Trophoblast cell (in vitro differentiated cells and primary cell): Measurements from ENCODE around the gene ADAM15.

ENCODE experiments used
- DNase-seq, 2 donors: peaks; one replicate each; pipeline ENCODE4 v3.0.0-alpha.2; 2016
- H2AFZ ChIP-seq: 2 replicates; pipeline ENCODE4 v1.6.1; 2013; ENCODE audit warnings: low read length, moderate library complexity, mild to moderate bottlenecking; ENCODE audit not compliant: insufficient read depth, poor library complexity
- H2AK5ac ChIP-seq: 2 replicates; pipeline ENCODE4 v1.6.1; 2013; ENCODE audit warnings: mild to moderate bottlenecking, low read length
- H2BK120ac ChIP-seq: 2 replicates; pipeline ENCODE4 v1.6.1; 2013; ENCODE audit warnings: low read length, mild to moderate bottlenecking, moderate library complexity; ENCODE audit not compliant: insufficient read depth, poor library complexity
- H2BK12ac ChIP-seq: 2 replicates; pipeline ENCODE4 v1.6.1; 2013; ENCODE audit warnings: mild to moderate bottlenecking, low read length, moderate library complexity
- H2BK5ac ChIP-seq: 2 replicates; pipeline ENCODE4 v1.6.1; 2013; ENCODE audit warnings: low read length, low read depth, moderate library complexity, mild to moderate bottlenecking; ENCODE audit not compliant: poor library complexity
- H3K14ac ChIP-seq: 2 replicates; pipeline ENCODE4 v1.6.1; 2013; ENCODE audit warnings: mild to moderate bottlenecking, low read length
- H3K18ac ChIP-seq: 2 replicates; pipeline ENCODE4 v1.6.1; 2013; ENCODE audit warnings: mild to moderate bottlenecking, low read length
- H3K23ac ChIP-seq: 2 replicates; pipeline ENCODE4 v1.6.1; 2013; ENCODE audit warnings: low read length
- H3K27ac ChIP-seq: 2 replicates; pipeline ENCODE4 v1.5.1; 2013; ENCODE audit warnings: low read depth, mild to moderate bottlenecking, inconsistent platforms, low read length, moderate library complexity
- H3K27me3 ChIP-seq: 2 replicates; pipeline ENCODE4 v1.6.1; 2013; ENCODE audit warnings: inconsistent platforms, mild to moderate bottlenecking, low read length, moderate library complexity; ENCODE audit not compliant: insufficient read depth
- H3K36me3 ChIP-seq, 2 experiments: 1 replicate in 1 of 2; 2 replicates in 1 of 2; pipeline ENCODE4 v1.6.1; 2013; ENCODE audit warnings: low read length in 2 of 2, mild to moderate bottlenecking in 2 of 2, moderate library complexity in 1 of 2; ENCODE audit not compliant: insufficient read depth in 2 of 2, control insufficient read depth in 1 of 2
- H3K4ac ChIP-seq: 2 replicates; pipeline ENCODE4 v1.6.1; 2013; ENCODE audit warnings: low read depth, mild to moderate bottlenecking, low read length, moderate library complexity
- H3K4me1 ChIP-seq, 2 experiments: 1 replicate in 1 of 2; 2 replicates in 1 of 2; pipeline ENCODE4 v1.6.1; 2013; ENCODE audit warnings: low read length in 2 of 2, mild to moderate bottlenecking in 2 of 2, moderate library complexity in 1 of 2; ENCODE audit not compliant: insufficient read depth in 2 of 2, control insufficient read depth in 1 of 2
- H3K4me2 ChIP-seq: 2 replicates; pipeline ENCODE4 v1.6.1; 2013; ENCODE audit warnings: inconsistent platforms, mild to moderate bottlenecking, low read length, moderate library complexity
- H3K4me3 ChIP-seq: 2 replicates; pipeline ENCODE4 v1.5.1; 2013; ENCODE audit warnings: mild to moderate bottlenecking, low read depth, low read length, inconsistent platforms
- H3K79me1 ChIP-seq: one replicate; pipeline ENCODE4 v1.6.1; 2013; ENCODE audit warnings: low read length
- H3K79me2 ChIP-seq: 2 replicates; pipeline ENCODE4 v1.6.1; 2013; ENCODE audit warnings: low read length, mild to moderate bottlenecking; ENCODE audit not compliant: control insufficient read depth, insufficient read depth, poor library complexity
- H3K9ac ChIP-seq: 2 replicates; pipeline ENCODE4 v1.6.1; 2013; ENCODE audit warnings: mild to moderate bottlenecking, low read length
- H3K9me3 ChIP-seq: 2 replicates; pipeline ENCODE4 v1.6.1; 2013; ENCODE audit warnings: low read depth, mild to moderate bottlenecking, control low read depth, inconsistent platforms, low read length; ENCODE audit not compliant: insufficient read depth
- H4K12ac ChIP-seq: 2 replicates; pipeline ENCODE4 v1.6.1; 2013; ENCODE audit warnings: low read depth, mild to moderate bottlenecking, low read length, moderate library complexity
- H4K8ac ChIP-seq: 2 replicates; pipeline ENCODE4 v1.6.1; 2013; ENCODE audit warnings: low read depth, mild to moderate bottlenecking, low read length, moderate library complexity
- H4K91ac ChIP-seq: one replicate; pipeline ENCODE4 v1.6.1; 2013; ENCODE audit warnings: low read depth, mild to moderate bottlenecking, low read length, moderate library complexity
- WGBS: extraction: QIAGEN DNeasy Blood & Tissue Kit; methylation state at CpG from one replicate; pipeline ENCODE4 v1.1.7; 2013; ENCODE audit warnings: missing lambda C conversion rate; ENCODE audit not compliant: insufficient read length, insufficient coverage; ENCODE audit errors: extremely low coverage; 5-methylcytosine and 5-hydroxymethylcytosine counted together

The ADAM15 gene

GRCh38 chr1:155033524-155033923, 17.6 kb upstream of the ADAM15 start, which contains the start of the genes DCST1 and DCST2:
Gene DCST1, plus strand, starts transcription at chr1:155033824. Its CDS starts 213 bp downstream, at chr1:155034037.
Gene DCST2, minus strand, starts transcription at chr1:155033781. Its CDS starts 80 bp downstream, at chr1:155033701.
- WGBS, result no CpG with 5 or more reads among the region's 9 CpGs
- H3K14ac ChIP-seq, result no peak within 1 kb of the TSS

GRCh38 chr1:155034318-155035208, 16.6 kb upstream of the ADAM15 start:
- no peak overlapping the region for H3K4me3 ChIP-seq
- no peak overlapping the region for H2AFZ ChIP-seq
- H3K9ac ChIP-seq, result no peak overlapping the region
- no peaks in the 10 kb centered on the region for H3K79me1 ChIP-seq
- no peak overlapping the region for H3K14ac ChIP-seq
- no peaks in the 10 kb centered on the region for H3K9me3 ChIP-seq
- H2AK5ac ChIP-seq, result no peak overlapping the region
- H3K79me2 ChIP-seq, result no peaks in the 10 kb centered on the region
- H3K27ac ChIP-seq, result no peak overlapping the region
- H2BK5ac ChIP-seq, result no peak overlapping the region
- H4K91ac ChIP-seq, result no peak overlapping the region
- H2BK120ac ChIP-seq, result no peak overlapping the region
- no peaks in the 10 kb centered on the region for H3K27me3 ChIP-seq
- H4K8ac ChIP-seq, result no peak overlapping the region
- peaks cover 9% of the 10 kb centered on the region in 2 experiments for H3K4me1 ChIP-seq
- H2BK12ac ChIP-seq, result no peak overlapping the region
- no peak overlapping the region for H4K12ac ChIP-seq
- no peak overlapping the region for H3K4me2 ChIP-seq
- no CpG with 5 or more reads among the region's 20 CpGs for WGBS
- no peak for DNase-seq
- H3K18ac ChIP-seq, result no peak overlapping the region
- H3K36me3 ChIP-seq, result no peaks in the 10 kb centered on the region
- no peak overlapping the region for H3K4ac ChIP-seq
- no peak overlapping the region for H3K23ac ChIP-seq

More at GRCh38 chr1:155033524-155033923, 17.6 kb upstream of the ADAM15 start, which contains the start of the genes DCST1 and DCST2:
- DNase-seq, result no peak
- no peak within 1 kb of the TSS for H3K9ac ChIP-seq
- H4K12ac ChIP-seq, result no peak within 1 kb of the TSS
- no peaks in the 10 kb centered on the region for H3K9me3 ChIP-seq
- H3K79me2 ChIP-seq, result no peaks in the 10 kb centered on the region
- no peaks in the 10 kb centered on the region for H3K27me3 ChIP-seq
- peaks cover 6 to 9% of the 10 kb centered on the region in 2 experiments for H3K4me1 ChIP-seq
- no peak within 1 kb of the TSS for H2AK5ac ChIP-seq
- H3K79me1 ChIP-seq, result no peaks in the 10 kb centered on the region
- H2AFZ ChIP-seq, result no peak within 1 kb of the TSS
- no peak within 1 kb of the TSS for H3K4me2 ChIP-seq
- H3K4ac ChIP-seq, result no peak within 1 kb of the TSS
- no peak within 1 kb of the TSS for H2BK5ac ChIP-seq
- no peak within 1 kb of the TSS for H3K18ac ChIP-seq
- no peak within 1 kb of the TSS for H2BK12ac ChIP-seq
- H3K27ac ChIP-seq, result no peak within 1 kb of the TSS
- no peak within 1 kb of the TSS for H4K8ac ChIP-seq
- no peak within 1 kb of the TSS for H2BK120ac ChIP-seq
- H3K4me3 ChIP-seq, result no peak within 1 kb of the TSS
- H3K36me3 ChIP-seq, result no peaks in the 10 kb centered on the region
- H4K91ac ChIP-seq, result no peak within 1 kb of the TSS
- H3K23ac ChIP-seq, result no peak within 1 kb of the TSS

- H3K36me3 ChIP-seq, result no peaks in the 10 kb centered on the region
- no CpG with 5 or more reads among the region's 2 CpGs for WGBS
Observed at GRCh38 chr1:155035936-155036335, 15.2 kb upstream of the ADAM15 start.

GRCh38 chr1:155037043-155037442, 14.1 kb upstream of the ADAM15 start:
- H3K36me3 ChIP-seq, result no peaks in the 10 kb centered on the region
- no peak overlapping the region for H3K4ac ChIP-seq
- no CpG with 5 or more reads among the region's 3 CpGs for WGBS
- no peak overlapping the region for H3K14ac ChIP-seq
- no peak overlapping the region for H3K4me2 ChIP-seq
- H3K27me3 ChIP-seq, result no peaks in the 10 kb centered on the region
- DNase-seq, result no peak
- H3K9me3 ChIP-seq, result no peaks in the 10 kb centered on the region
- no peak overlapping the region for H2BK5ac ChIP-seq
- no peak overlapping the region for H2AFZ ChIP-seq
- H4K8ac ChIP-seq, result no peak overlapping the region
- H2BK12ac ChIP-seq, result no peak overlapping the region
- no peak overlapping the region for H3K23ac ChIP-seq
- no peaks in the 10 kb centered on the region for H3K79me1 ChIP-seq
- peaks cover 9% of the 10 kb centered on the region in 2 experiments for H3K4me1 ChIP-seq
- no peak overlapping the region for H2BK120ac ChIP-seq
- no peak overlapping the region for H4K91ac ChIP-seq
- H2AK5ac ChIP-seq, result no peak overlapping the region
- no peaks in the 10 kb centered on the region for H3K79me2 ChIP-seq
- H3K18ac ChIP-seq, result no peak overlapping the region
- no peak overlapping the region for H3K4me3 ChIP-seq
- no peak overlapping the region for H3K9ac ChIP-seq
- H3K27ac ChIP-seq, result no peak overlapping the region
- no peak overlapping the region for H4K12ac ChIP-seq

More at GRCh38 chr1:155035936-155036335, 15.2 kb upstream of the ADAM15 start:
- H3K18ac ChIP-seq, result no peak overlapping the region
- no peak overlapping the region for H3K4me3 ChIP-seq
- no peak overlapping the region for H4K91ac ChIP-seq
- no peak overlapping the region for H2BK120ac ChIP-seq
- no peaks in the 10 kb centered on the region for H3K79me1 ChIP-seq
- no peak overlapping the region for H3K9ac ChIP-seq
- no peak overlapping the region for H2BK12ac ChIP-seq
- H3K4me1 ChIP-seq, result peaks cover 9% of the 10 kb centered on the region in 2 experiments
- no peak for DNase-seq
- H3K4me2 ChIP-seq, result no peak overlapping the region
- no peak overlapping the region for H4K8ac ChIP-seq
- H3K9me3 ChIP-seq, result no peaks in the 10 kb centered on the region
- H3K27me3 ChIP-seq, result no peaks in the 10 kb centered on the region
- no peak overlapping the region for H3K4ac ChIP-seq
- no peak overlapping the region for H2BK5ac ChIP-seq
- H4K12ac ChIP-seq, result no peak overlapping the region
- H3K23ac ChIP-seq, result no peak overlapping the region
- no peak overlapping the region for H2AK5ac ChIP-seq
- H2AFZ ChIP-seq, result no peak overlapping the region
- H3K14ac ChIP-seq, result no peak overlapping the region
- H3K79me2 ChIP-seq, result no peaks in the 10 kb centered on the region
- H3K27ac ChIP-seq, result no peak overlapping the region
